Measurements from ENCODE around the gene GAGE12E. TPM values are rescaled to one million over a fixed set of nuclear protein-coding genes. Genes with fewer than 3 reads are reported as not detected.
"Not testable (repeated sequence)": the region's sequence is repeated elsewhere in the genome, so short reads cannot be mapped to it uniquely, and the experiment has no call there.

The GAGE12E gene, protein sequence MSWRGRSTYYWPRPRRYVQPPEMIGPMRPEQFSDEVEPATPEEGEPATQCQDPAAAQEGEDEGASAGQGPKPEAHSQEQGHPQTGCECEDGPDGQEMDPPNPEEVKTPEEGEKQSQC
- polyA plus RNA-seq (ENCODE audit: insufficient read length in 3 of 3): not detected
- long read RNA-seq, donor 1: 0 reads
- long read RNA-seq, donor 2: 0 reads
- long read RNA-seq, donor 3: 0 reads
- long read RNA-seq, donor 4: 0 reads
- long read RNA-seq, donor 5: 0 reads
- long read RNA-seq, donor 6: 0 reads
- long read RNA-seq, donor 7: 0 reads
- long read RNA-seq, donor 8: 0 reads
- long read RNA-seq, donor 9: 0 reads
- long read RNA-seq, donor 10: 0 reads
- long read RNA-seq, donor 11: 0 reads
- long read RNA-seq, donor 12: 0 reads
- long read RNA-seq, donor 13: 0 reads
- long read RNA-seq, donor 14: 0 reads
- long read RNA-seq, donor 15: 0 reads
- long read RNA-seq, donor 16: 0 reads

DNA sequence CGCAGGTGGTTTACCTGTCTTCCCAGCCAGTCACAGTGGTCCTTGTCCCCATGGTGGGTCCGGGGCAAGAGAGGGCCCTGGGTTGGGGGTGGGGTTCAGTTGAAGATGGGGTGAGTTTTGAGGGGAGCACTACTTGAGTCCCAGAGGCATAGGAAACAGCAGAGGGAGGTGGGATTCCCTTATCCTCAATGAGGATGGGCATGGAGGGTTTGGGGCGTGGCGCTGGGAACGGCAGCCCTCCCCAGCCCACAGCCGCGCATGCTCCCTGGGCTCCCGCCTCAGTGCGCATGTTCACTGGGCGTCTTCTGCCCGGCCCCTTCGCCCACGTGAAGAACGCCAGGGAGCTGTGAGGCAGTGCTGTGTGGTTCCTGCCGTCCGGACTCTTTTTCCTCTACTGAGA, at the start of gene GAGE12E:
Gene GAGE12E, plus strand, starts transcription at position 301 of the 400 bp plus-strand sequence. CDS start 1,155 bp downstream, outside the sequence.
- DNase-seq (ENCODE audit: extremely low read depth in 1 of 11, low read depth in 9 of 11, low spot score in 4 of 11): not testable (repeated sequence)

DNA sequence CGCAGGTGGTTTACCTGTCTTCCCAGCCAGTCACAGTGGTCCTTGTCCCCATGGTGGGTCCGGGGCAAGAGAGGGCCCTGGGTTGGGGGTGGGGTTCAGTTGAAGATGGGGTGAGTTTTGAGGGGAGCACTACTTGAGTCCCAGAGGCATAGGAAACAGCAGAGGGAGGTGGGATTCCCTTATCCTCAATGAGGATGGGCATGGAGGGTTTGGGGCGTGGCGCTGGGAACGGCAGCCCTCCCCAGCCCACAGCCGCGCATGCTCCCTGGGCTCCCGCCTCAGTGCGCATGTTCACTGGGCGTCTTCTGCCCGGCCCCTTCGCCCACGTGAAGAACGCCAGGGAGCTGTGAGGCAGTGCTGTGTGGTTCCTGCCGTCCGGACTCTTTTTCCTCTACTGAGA, 19.2 kb upstream of the GAGE12E start, which contains the start of gene GAGE12C:
Gene GAGE12C, plus strand, starts transcription at position 301 of the 400 bp plus-strand sequence. CDS start 1,155 bp downstream, outside the sequence.
- not testable (repeated sequence) for DNase-seq (ENCODE audit: extremely low read depth in 1 of 11, low read depth in 9 of 11, low spot score in 4 of 11)

DNA sequence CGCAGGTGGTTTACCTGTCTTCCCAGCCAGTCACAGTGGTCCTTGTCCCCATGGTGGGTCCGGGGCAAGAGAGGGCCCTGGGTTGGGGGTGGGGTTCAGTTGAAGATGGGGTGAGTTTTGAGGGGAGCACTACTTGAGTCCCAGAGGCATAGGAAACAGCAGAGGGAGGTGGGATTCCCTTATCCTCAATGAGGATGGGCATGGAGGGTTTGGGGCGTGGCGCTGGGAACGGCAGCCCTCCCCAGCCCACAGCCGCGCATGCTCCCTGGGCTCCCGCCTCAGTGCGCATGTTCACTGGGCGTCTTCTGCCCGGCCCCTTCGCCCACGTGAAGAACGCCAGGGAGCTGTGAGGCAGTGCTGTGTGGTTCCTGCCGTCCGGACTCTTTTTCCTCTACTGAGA, 9.7 kb upstream of the GAGE12E start, which contains the start of gene GAGE12D:
Gene GAGE12D, plus strand, starts transcription at position 301 of the 400 bp plus-strand sequence. CDS start 1,155 bp downstream, outside the sequence.
- not testable (repeated sequence) for DNase-seq (ENCODE audit: extremely low read depth in 1 of 11, low read depth in 9 of 11, low spot score in 4 of 11)

- DNase-seq (ENCODE audit: extremely low read depth in 1 of 11, low read depth in 9 of 11, low spot score in 4 of 11): not testable (repeated sequence)
Measured at GRCh38 chrX:49560542-49560941, 9.5 kb downstream of the GAGE12E start, which contains the start of gene GAGE12F. TSS of gene GAGE12F (plus strand) at chrX:49560842. CDS start at chrX:49561997, 1,155 bp downstream.

- DNase-seq (ENCODE audit: extremely low read depth in 1 of 11, low read depth in 9 of 11, low spot score in 4 of 11): not testable (repeated sequence)
Measured at GRCh38 chrX:49568728-49569127, 17.6 kb downstream of the GAGE12E start.

DNA sequence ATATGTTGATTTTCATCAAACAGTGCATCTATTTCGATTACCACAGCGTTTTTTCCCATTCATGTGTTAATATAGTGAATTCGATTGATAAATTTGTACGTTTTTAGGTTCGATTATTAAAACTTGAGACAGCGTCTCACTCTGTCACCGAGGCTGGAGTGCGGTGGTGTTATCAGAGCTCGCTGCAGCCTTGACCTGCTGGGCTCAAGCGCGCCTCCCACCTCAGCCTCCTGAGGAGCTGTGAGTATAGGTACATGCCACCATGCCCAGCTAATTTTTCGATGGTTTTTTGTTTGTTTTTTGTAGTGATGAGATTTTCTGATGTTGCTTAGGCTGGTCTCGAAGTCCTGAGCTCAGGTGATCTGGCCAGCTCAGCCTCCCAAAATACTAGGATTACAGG, 18.1 kb downstream of the GAGE12E start:
- DNase-seq (ENCODE audit: extremely low read depth in 1 of 11, low read depth in 9 of 11, low spot score in 4 of 11): not testable (repeated sequence)

- DNase-seq (ENCODE audit: extremely low read depth in 1 of 11, low read depth in 9 of 11, low spot score in 4 of 11): not testable (repeated sequence)
Measured at GRCh38 chrX:49570100-49570499, 19.0 kb downstream of the GAGE12E start, which contains the start of gene GAGE12G. TSS of gene GAGE12G (plus strand) at chrX:49570400. CDS start at chrX:49571555, 1,155 bp downstream.

- DNase-seq (ENCODE audit: extremely low read depth in 1 of 11, low read depth in 9 of 11, low spot score in 4 of 11): not testable (repeated sequence)
Measured at GRCh38 chrX:49579649-49580048, 28.6 kb downstream of the GAGE12E start, which contains the start of gene GAGE12H. TSS of gene GAGE12H (plus strand) at chrX:49579949. CDS start at chrX:49581104, 1,155 bp downstream.

DNA sequence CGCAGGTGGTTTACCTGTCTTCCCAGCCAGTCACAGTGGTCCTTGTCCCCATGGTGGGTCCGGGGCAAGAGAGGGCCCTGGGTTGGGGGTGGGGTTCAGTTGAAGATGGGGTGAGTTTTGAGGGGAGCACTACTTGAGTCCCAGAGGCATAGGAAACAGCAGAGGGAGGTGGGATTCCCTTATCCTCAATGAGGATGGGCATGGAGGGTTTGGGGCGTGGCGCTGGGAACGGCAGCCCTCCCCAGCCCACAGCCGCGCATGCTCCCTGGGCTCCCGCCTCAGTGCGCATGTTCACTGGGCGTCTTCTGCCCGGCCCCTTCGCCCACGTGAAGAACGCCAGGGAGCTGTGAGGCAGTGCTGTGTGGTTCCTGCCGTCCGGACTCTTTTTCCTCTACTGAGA, 38.1 kb downstream of the GAGE12E start, which contains the start of gene GAGE2A:
Gene GAGE2A, plus strand, starts transcription at position 301 of the 400 bp plus-strand sequence. CDS start 1,155 bp downstream, outside the sequence.
- not testable (repeated sequence) for DNase-seq (ENCODE audit: extremely low read depth in 1 of 11, low read depth in 9 of 11, low spot score in 4 of 11)

GRCh38 chrX:49589769-49590478, 38.8 kb downstream of the GAGE12E start:
- DNase-seq (ENCODE audit: extremely low read depth in 1 of 11, low read depth in 9 of 11, low spot score in 4 of 11): not testable (repeated sequence)

DNA sequence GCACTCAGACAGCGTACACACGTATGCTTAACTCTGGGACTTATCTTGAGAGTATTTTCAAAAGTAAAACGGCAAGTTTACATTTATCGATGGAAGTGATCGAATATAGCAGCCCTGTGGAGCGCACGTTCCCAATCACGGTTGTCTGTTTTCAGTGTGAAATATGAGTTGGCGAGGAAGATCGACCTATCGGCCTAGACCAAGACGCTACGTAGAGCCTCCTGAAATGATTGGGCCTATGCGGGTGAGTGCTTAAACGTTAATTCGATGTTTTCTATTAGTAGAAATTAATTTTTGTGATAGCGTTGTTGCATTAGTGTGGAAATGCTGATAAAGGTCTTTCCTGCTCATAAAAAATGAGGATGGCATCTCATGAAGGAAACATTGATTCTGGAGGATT, 39.4 kb downstream of the GAGE12E start:
- not testable (repeated sequence) for DNase-seq (ENCODE audit: extremely low read depth in 1 of 11, low read depth in 9 of 11, low spot score in 4 of 11)

- not testable (repeated sequence) for DNase-seq (ENCODE audit: extremely low read depth in 1 of 11, low read depth in 9 of 11, low spot score in 4 of 11)
Measured at GRCh38 chrX:49598720-49599119, 47.6 kb downstream of the GAGE12E start, which contains the start of gene GAGE1. TSS of gene GAGE1 (plus strand) at chrX:49599020. CDS start at chrX:49600175, 1,155 bp downstream.

Other genes starting within 250 kb of the GAGE12E start
- gene GAGE10, start 247.6 kb upstream of the GAGE12E start, polyA plus RNA-seq (ENCODE audit: insufficient read length in 3 of 3): under 1 TPM in 1 of 3 donors, not detected in 2; 0.44 TPM
- not detected for gene GAGE12J, start 229.3 kb upstream of the GAGE12E start, polyA plus RNA-seq (ENCODE audit: insufficient read length in 3 of 3)
- not detected for gene GAGE13, start 219.7 kb upstream of the GAGE12E start, polyA plus RNA-seq (ENCODE audit: insufficient read length in 3 of 3)
- not detected for gene GAGE12C, start 19.1 kb upstream of the GAGE12E start, polyA plus RNA-seq (ENCODE audit: insufficient read length in 3 of 3)
- gene GAGE12D, start 9.6 kb upstream of the GAGE12E start, polyA plus RNA-seq (ENCODE audit: insufficient read length in 3 of 3): not detected
- gene GAGE12F, start 9.6 kb downstream of the GAGE12E start, polyA plus RNA-seq (ENCODE audit: insufficient read length in 3 of 3): not detected
- not detected for gene GAGE12G, start 19.1 kb downstream of the GAGE12E start, polyA plus RNA-seq (ENCODE audit: insufficient read length in 3 of 3)
- gene GAGE12H, start 28.7 kb downstream of the GAGE12E start, polyA plus RNA-seq (ENCODE audit: insufficient read length in 3 of 3): not detected
- gene GAGE2A, start 38.2 kb downstream of the GAGE12E start, polyA plus RNA-seq (ENCODE audit: insufficient read length in 3 of 3): not detected
- not detected for gene GAGE1, start 47.7 kb downstream of the GAGE12E start, polyA plus RNA-seq (ENCODE audit: insufficient read length in 3 of 3)
- not detected for gene PAGE1, start 144.7 kb downstream of the GAGE12E start, polyA plus RNA-seq (ENCODE audit: insufficient read length in 3 of 3)